Activated CD4-positive, alpha-beta T cell treated with anti-CD3 and anti-CD28 coated beads for 36 hours (primary cell): ENCODE data around the gene UVRAG. TPM values are rescaled to one million over a fixed set of nuclear protein-coding genes. Genes with fewer than 3 reads are reported as not detected.

Experiments used
- ATAC-seq: fragments of 200-7000 bp; cut with Tn5 transposase; one replicate; pipeline ENCODE4 v1.10.0; 2021; ENCODE audit warnings: mild to moderate bottlenecking, moderate library complexity
- CTCF ChIA-PET: fragments of 350-600 bp; sonication (Branson Sonifier 250); formaldehyde crosslinking; loops from one replicate; lab custom pipeline; 2021; ENCODE audit warnings: antibody characterized with exemption; lab: Charles Lee
- POLR2A ChIA-PET: fragments of 350-600 bp; sonication (Branson Sonifier 250); formaldehyde crosslinking; loops from one replicate; lab custom pipeline; 2021; ENCODE audit warnings: antibody characterized with exemption, inconsistent platforms; lab: Charles Lee
- DNase-seq: peaks from one replicate; pipeline ENCODE4 v3.0.0-alpha.2; 2020
- H3K27ac Mint-ChIP-seq: one replicate; pipeline ENCODE4 v1.8.0; 2021; ENCODE audit warnings: mixed read lengths
- H3K27me3 Mint-ChIP-seq: one replicate; pipeline ENCODE4 v1.8.0; 2021; ENCODE audit warnings: mixed read lengths
- H3K36me3 Mint-ChIP-seq: one replicate; pipeline ENCODE4 v1.8.0; 2021; ENCODE audit warnings: low read depth, mixed read lengths
- H3K4me1 Mint-ChIP-seq: one replicate; pipeline ENCODE4 v1.8.0; 2021; ENCODE audit warnings: mixed read lengths
- H3K4me3 Mint-ChIP-seq: one replicate; pipeline ENCODE4 v1.8.0; 2021; ENCODE audit warnings: mild to moderate bottlenecking, moderate library complexity, mixed read lengths
- H3K9me3 Mint-ChIP-seq: one replicate; pipeline ENCODE4 v1.8.0; 2021; ENCODE audit warnings: low read depth, mixed read lengths
- intact Hi-C, 2 experiments: fragments of 100-400 bp; cut with DNase I in 1 of 2; cut with micrococcal nuclease in 1 of 2; formaldehyde crosslinking; loops; one replicate each; pipeline versions ENCODE4 v1.14.2 to v1.15.1; 2022 to 2024; cut with DNase I, micrococcal nuclease
- total RNA-seq, 2 experiments: library from RNA; stranded (reverse); gene quantifications; one replicate each; pipeline ENCODE4 v1.2.3, GENCODE V29; 2021

UVRAG gene
- total RNA-seq, 2 experiments from 2014 or later = 11.4 to 13.4 TPM

GRCh38 chr11:75823415-75823814 lies 8.4 kb downstream of the UVRAG start:
- ATAC-seq = no peak

GRCh38 chr11:75823946-75824345 lies 8.9 kb downstream of the UVRAG start:
- CTCF ChIA-PET = interaction anchor here (1.5 kb wide), 1 partner anchor 10 kb away, joined by 4 read pairs; no protein-coding TSS in a partner anchor

More at GRCh38 chr11:75823415-75823814, 8.4 kb downstream of the UVRAG start:
- Mint-ChIP-seq H3K36me3 (peaks cover 11% of the 10 kb centered on the region), H3K4me1 (peaks cover 28% of the 10 kb centered on the region), H3K27ac (no peak overlapping the region), H3K27me3 (no peaks in the 10 kb centered on the region), H3K4me3 (no peak overlapping the region), H3K9me3 (no peaks in the 10 kb centered on the region)
- ChIA-PET CTCF (interaction anchor here (0.7 to 1.5 kb wide), 4 partner anchors 8 to 564 kb away, joined by 4 read pairs; no protein-coding TSS in a partner anchor), POLR2A (no interaction called here)
- intact Hi-C loops = no loop called here
- DNase-seq = no peak

GRCh38 chr11:75826461-75827230 lies 11.6 kb downstream of the UVRAG start:
- DNase-seq (no peak), ATAC-seq (no peak)
- Mint-ChIP-seq H3K36me3 (peaks cover 7% of the 10 kb centered on the region), H3K9me3 (no peaks in the 10 kb centered on the region), H3K27me3 (no peaks in the 10 kb centered on the region), H3K4me1 (peaks cover 19% of the 10 kb centered on the region), H3K4me3 (no peak overlapping the region), H3K27ac (no peak overlapping the region)
- intact Hi-C loops = no loop called here
- ChIA-PET POLR2A (no interaction called here), CTCF (interaction anchor here (0.6 to 2.3 kb wide), 5 partner anchors 24 to 1097 kb away, joined by 3 to 10 read pairs (median 3); partner anchors contain the start of gene SLCO2B1)

More at GRCh38 chr11:75823946-75824345, 8.9 kb downstream of the UVRAG start:
- no peak for ATAC-seq
- H3K27ac Mint-ChIP-seq = no peak overlapping the region
- intact Hi-C loops = no loop called here
- no peaks in the 10 kb centered on the region for H3K9me3 Mint-ChIP-seq
- peaks cover 11% of the 10 kb centered on the region for H3K36me3 Mint-ChIP-seq
- H3K4me3 Mint-ChIP-seq = no peak overlapping the region
- H3K27me3 Mint-ChIP-seq = no peaks in the 10 kb centered on the region
- peaks cover 25% of the 10 kb centered on the region for H3K4me1 Mint-ChIP-seq
- DNase-seq = no peak
- POLR2A ChIA-PET = no interaction called here

GRCh38 chr11:75827562-75827961 lies 12.6 kb downstream of the UVRAG start:
- ATAC-seq = no peak
- peaks cover 16% of the 10 kb centered on the region for H3K4me1 Mint-ChIP-seq
- POLR2A ChIA-PET = no interaction called here
- no peak overlapping the region for H3K4me3 Mint-ChIP-seq
- H3K27me3 Mint-ChIP-seq = no peaks in the 10 kb centered on the region
- DNase-seq = no peak
- CTCF ChIA-PET = interaction anchor here (0.6 to 2.3 kb wide), 3 partner anchors 15 to 1098 kb away, joined by 3 to 10 read pairs (median 3); no protein-coding TSS in a partner anchor
- intact Hi-C loops = no loop called here
- H3K9me3 Mint-ChIP-seq = no peaks in the 10 kb centered on the region
- no peak overlapping the region for H3K27ac Mint-ChIP-seq
- peaks cover 4% of the 10 kb centered on the region for H3K36me3 Mint-ChIP-seq

- Mint-ChIP-seq H3K4me1 (peaks cover 4% of the 10 kb centered on the region), H3K27ac (no peak overlapping the region), H3K9me3 (no peaks in the 10 kb centered on the region), H3K27me3 (no peaks in the 10 kb centered on the region), H3K4me3 (no peak overlapping the region), H3K36me3 (peaks cover 3% of the 10 kb centered on the region)
- POLR2A ChIA-PET = interaction anchor here (0.6 kb wide), 1 partner anchor 300 kb away, joined by 3 read pairs; no protein-coding TSS in a partner anchor
- ATAC-seq = no peak
- intact Hi-C loops = no loop called here
- no peak for DNase-seq
- CTCF ChIA-PET = interaction anchor here (0.6 to 1.4 kb wide), 5 partner anchors 9 to 320 kb away, joined by 3 to 4 read pairs (median 3); no protein-coding TSS in a partner anchor
Observed at GRCh38 chr11:75831915-75832502, 17.0 kb downstream of the UVRAG start.

GRCh38 chr11:75834728-75835127 lies 19.7 kb downstream of the UVRAG start:
- DNase-seq = no peak
- intact Hi-C loops = no loop called here
- Mint-ChIP-seq H3K4me1 (peaks cover 4% of the 10 kb centered on the region), H3K4me3 (no peak overlapping the region), H3K27ac (no peak overlapping the region), H3K9me3 (no peaks in the 10 kb centered on the region), H3K27me3 (no peaks in the 10 kb centered on the region), H3K36me3 (peaks cover 3% of the 10 kb centered on the region)
- CTCF ChIA-PET = interaction anchor here (0.6 kb wide), 1 partner anchor 89 kb away, joined by 3 read pairs; no protein-coding TSS in a partner anchor
- POLR2A ChIA-PET = interaction anchor here (0.7 kb wide), 1 partner anchor 19 kb away, joined by 3 read pairs; no protein-coding TSS in a partner anchor
- ATAC-seq = no peak

GRCh38 chr11:75836417-75836816 lies 21.4 kb downstream of the UVRAG start:
- intact Hi-C loops = no loop called here
- no peaks in the 10 kb centered on the region for H3K9me3 Mint-ChIP-seq
- ChIA-PET POLR2A (no interaction called here), CTCF (interaction anchor here (0.9 to 1.9 kb wide), 2 partner anchors 24 to 28 kb away, joined by 4 to 5 read pairs; no protein-coding TSS in a partner anchor)
- ATAC-seq (no peak), DNase-seq (no peak)
- peaks cover 3% of the 10 kb centered on the region for H3K36me3 Mint-ChIP-seq
- H3K27me3 Mint-ChIP-seq = no peaks in the 10 kb centered on the region
- H3K4me1 Mint-ChIP-seq = peaks cover 4% of the 10 kb centered on the region
- no peak overlapping the region for H3K4me3 Mint-ChIP-seq
- no peak overlapping the region for H3K27ac Mint-ChIP-seq

- Mint-ChIP-seq H3K9me3 (no peaks in the 10 kb centered on the region), H3K36me3 (no peaks in the 10 kb centered on the region), H3K4me1 (peaks cover 4% of the 10 kb centered on the region), H3K27me3 (no peaks in the 10 kb centered on the region), H3K4me3 (no peak overlapping the region), H3K27ac (no peak overlapping the region)
- DNase-seq (no peak), ATAC-seq (no peak)
- intact Hi-C loops = no loop called here
- ChIA-PET POLR2A (no interaction called here), CTCF (interaction anchor here (1.0 to 1.7 kb wide), 3 partner anchors 23 to 134 kb away, joined by 3 to 4 read pairs (median 4); no protein-coding TSS in a partner anchor)
Observed at GRCh38 chr11:75839851-75840250, 24.8 kb downstream of the UVRAG start.

GRCh38 chr11:75840522-75840921 lies 25.5 kb downstream of the UVRAG start:
- Mint-ChIP-seq H3K27ac (no peak overlapping the region), H3K4me3 (no peak overlapping the region), H3K9me3 (no peaks in the 10 kb centered on the region), H3K36me3 (no peaks in the 10 kb centered on the region), H3K27me3 (no peaks in the 10 kb centered on the region), H3K4me1 (peaks cover 4% of the 10 kb centered on the region)
- intact Hi-C loops = no loop called here
- DNase-seq = no peak
- ATAC-seq = no peak
- ChIA-PET POLR2A (no interaction called here), CTCF (interaction anchor here (1.7 kb wide), 1 partner anchor 27 kb away, joined by 4 read pairs; no protein-coding TSS in a partner anchor)

GRCh38 chr11:75841739-75842138 lies 26.7 kb downstream of the UVRAG start:
- POLR2A ChIA-PET = no interaction called here
- Mint-ChIP-seq H3K4me3 (no peak overlapping the region), H3K9me3 (no peaks in the 10 kb centered on the region), H3K27me3 (no peaks in the 10 kb centered on the region), H3K4me1 (no peaks in the 10 kb centered on the region), H3K36me3 (no peaks in the 10 kb centered on the region), H3K27ac (no peak overlapping the region)
- CTCF ChIA-PET = interaction anchor here (0.7 kb wide), 1 partner anchor 39 kb away, joined by 3 read pairs; no protein-coding TSS in a partner anchor
- ATAC-seq = no peak
- intact Hi-C loops = no loop called here
- no peak for DNase-seq

GRCh38 chr11:75845324-75845723 lies 30.3 kb downstream of the UVRAG start:
- ATAC-seq (no peak), DNase-seq (no peak)
- CTCF ChIA-PET = no interaction called here
- POLR2A ChIA-PET = no interaction called here
- intact Hi-C loops = no loop called here
- Mint-ChIP-seq H3K36me3 (no peaks in the 10 kb centered on the region), H3K27me3 (no peaks in the 10 kb centered on the region), H3K4me1 (peaks cover 6% of the 10 kb centered on the region), H3K27ac (no peak overlapping the region), H3K9me3 (no peaks in the 10 kb centered on the region), H3K4me3 (no peak overlapping the region)
